GM19351 (cell line): Measurements from ENCODE around the gene MREG.

Experiments
- ATAC-seq: cut with Tn5 transposase; IDR thresholded peaks from one replicate; pipeline ENCODE4 v1.9.1; 2021; ENCODE audit warnings: mild to moderate bottlenecking, moderate library complexity; ENCODE audit not compliant: unreplicated experiment

The MREG gene, protein sequence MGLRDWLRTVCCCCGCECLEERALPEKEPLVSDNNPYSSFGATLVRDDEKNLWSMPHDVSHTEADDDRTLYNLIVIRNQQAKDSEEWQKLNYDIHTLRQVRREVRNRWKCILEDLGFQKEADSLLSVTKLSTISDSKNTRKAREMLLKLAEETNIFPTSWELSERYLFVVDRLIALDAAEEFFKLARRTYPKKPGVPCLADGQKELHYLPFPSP

DNA sequence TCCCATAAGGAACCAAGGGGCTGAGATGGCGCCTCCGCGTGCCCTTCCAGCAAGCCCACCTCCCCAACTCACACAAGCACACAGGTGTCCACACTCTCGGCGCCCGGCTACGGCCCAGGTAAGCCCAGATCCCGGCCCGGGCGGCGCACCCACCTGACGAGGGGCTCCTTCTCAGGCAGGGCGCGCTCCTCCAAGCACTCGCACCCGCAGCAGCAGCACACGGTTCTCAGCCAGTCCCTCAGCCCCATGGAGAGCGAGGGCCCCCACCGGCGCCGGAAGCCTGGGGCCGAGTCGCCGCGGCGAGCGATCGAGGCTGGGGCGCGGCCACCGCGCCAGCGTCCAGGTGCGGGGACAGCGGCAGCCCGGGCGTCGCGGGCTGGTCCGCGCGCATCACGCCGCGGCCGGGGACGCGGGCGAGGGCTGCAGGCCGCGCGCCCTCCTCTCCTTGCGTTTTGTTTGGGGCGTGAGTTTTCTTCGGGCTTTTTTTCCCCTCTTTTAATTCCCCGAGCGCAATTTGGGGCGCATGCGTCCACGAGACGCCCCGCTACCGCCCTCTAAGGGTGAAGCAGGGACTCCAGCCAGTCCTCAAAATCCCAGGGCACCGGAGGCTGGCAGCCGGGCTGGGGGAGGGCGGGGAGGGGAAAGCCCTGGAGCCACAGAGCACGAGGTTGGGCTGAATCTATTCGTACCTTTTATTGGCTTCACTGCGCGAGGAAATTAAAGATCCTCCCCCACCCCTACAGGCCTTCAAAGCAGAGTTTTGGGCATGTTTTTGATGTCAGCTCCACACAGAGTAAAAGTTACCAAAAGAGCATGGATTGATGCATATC, at the start of gene MREG:
TSS of gene MREG (minus strand) at position 472 of the 830 bp plus-strand sequence. CDS start at position 248, 224 bp downstream.
- ATAC-seq = peak; percentile 42

DNA sequence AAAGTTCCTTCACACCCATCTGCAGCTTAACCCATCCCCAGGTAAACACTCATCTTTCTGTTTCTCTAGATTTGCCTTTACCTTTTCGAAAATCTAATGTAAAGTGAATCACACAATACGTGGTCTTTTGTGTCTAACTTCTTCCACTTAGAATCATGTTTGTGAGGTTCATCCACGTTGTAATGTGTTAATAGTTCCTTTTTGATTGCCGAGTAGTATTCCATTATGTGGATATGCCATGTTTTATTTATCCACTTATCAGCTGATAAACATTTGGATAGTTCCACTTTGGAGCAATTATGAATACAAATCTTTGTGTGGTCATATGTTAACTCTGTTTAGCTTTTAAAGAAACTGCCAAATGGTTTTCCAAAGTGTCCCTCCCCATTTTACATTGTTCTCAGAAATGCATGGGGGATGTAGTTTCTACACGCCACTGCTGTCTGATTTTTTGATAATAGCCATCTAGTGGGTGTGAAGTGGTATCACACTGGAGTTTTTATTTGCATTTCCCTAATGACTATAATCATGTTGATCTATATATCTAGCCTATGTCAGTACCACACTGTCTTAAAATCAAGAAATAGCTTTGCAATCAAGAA, 46.0 kb upstream of the MREG start:
- no peak for ATAC-seq

DNA sequence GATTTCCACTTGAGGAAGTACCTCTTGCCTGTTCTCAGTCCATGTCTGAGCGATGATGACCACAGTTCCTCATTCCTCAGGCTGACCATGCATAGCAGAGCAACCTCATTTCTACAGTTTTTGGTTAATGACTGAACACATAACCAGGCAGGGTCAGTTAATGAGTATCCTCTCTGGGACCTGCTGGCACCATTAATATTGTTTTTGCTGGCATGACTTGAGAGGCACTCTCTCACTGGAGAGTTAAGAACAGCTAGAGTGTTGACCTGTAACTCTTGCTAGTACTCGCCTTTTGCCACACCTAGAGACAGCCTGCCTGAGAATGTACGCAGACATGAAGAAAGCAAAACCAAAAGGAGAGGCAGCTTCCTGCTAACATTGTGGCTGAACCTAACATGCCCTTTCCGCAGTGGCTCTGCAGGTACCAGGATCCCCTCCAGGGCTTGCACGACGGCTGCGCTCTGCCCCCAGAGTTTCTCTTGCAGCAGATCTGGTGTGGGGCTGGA, 44.4 kb upstream of the MREG start:
- ATAC-seq = peak; percentile 77

DNA sequence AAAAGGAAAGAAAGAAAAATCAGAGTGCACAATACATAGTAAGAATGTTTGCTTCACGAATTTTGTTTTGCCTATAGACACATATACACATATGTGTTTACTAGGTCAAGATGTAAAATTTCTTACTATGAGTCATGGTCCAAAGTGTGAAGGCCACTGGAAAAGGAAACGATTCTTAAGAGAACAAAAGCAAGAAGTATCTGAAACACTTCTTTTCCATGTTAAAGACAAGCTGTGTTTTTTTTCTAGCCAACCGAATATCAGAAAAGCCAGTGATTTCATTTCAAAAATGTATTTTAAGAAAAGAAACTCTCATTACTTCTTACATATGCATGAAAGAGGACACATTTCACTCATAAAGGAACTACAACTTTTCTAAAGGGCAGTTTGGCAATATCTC, 43.4 kb upstream of the MREG start:
- ATAC-seq = peak; percentile 45

DNA sequence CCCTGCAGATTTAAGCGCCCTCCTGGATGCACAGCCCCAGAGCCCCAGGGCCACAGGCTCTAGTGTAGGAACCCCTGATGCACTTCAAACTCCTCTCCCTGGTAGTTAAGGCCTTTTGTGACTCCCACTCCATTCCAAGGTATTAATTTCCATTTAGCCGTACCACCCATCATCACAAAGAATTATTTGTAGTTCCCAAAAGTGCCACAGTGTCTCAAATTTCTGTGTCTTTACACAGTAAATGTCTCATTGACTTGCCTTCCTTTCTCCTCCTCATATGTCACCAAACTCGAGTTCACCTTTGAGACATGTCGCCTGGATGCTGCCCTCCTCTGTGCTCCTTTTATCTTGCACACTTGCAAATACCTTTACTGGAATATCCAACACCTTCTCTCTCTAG, 42.3 kb upstream of the MREG start:
- ATAC-seq = no peak

DNA sequence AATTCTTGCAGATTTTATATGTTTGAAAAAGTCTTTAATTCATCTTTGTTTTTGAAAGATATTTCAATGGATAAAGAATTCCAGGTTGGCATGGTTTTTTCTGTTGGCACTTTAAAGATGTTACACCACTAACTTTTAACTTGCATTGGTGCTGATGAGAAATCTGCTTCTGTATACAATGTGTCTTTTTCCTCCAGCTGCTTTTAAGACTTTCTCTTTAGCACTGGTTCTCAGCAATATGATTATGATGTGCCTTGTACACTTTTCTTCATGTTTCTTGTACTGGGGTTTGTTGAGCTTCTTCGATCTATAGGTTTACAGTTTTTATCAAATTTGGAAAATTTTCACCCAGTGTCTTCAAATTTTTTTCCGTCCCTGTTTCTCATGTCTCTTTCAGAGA, 39.1 kb upstream of the MREG start:
- ATAC-seq = no peak

DNA sequence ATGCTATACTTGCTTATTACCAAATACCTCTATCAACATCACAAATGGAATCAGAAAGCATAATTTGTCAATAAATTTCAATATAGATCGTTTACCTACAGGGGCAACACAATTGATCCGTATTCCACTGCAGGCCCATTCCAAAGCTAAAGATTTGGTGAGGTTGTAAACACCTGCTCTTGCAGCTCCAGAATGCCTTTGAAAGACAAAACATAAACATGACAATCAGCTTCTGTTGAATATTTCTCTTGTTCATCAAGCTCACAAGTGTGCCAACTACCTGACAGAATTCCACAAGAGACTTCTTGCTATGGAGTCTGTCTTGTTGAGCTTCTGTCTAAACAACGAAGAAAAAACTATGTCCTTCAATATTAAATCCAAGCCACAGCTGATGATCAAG, 38.0 kb upstream of the MREG start:
- ATAC-seq = no peak

DNA sequence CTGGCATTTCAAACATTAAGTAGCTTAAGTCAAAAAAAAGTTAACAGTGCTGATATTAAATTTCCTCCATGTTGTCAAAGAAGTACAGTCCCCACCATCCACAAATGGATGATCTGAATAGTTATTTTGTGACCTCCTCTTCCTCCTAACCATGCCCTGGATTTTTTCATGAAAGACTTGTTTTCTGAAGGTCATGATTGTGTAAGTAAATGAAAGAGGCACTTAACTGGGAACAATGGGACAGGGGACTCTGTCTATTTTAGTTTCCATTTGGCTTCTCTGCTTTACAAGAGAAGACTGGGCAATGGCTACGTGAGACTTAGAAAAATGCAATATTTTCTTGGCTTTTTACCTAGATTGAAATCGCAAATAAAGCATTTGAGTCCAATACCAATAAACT, 36.1 kb upstream of the MREG start:
- no peak for ATAC-seq

DNA sequence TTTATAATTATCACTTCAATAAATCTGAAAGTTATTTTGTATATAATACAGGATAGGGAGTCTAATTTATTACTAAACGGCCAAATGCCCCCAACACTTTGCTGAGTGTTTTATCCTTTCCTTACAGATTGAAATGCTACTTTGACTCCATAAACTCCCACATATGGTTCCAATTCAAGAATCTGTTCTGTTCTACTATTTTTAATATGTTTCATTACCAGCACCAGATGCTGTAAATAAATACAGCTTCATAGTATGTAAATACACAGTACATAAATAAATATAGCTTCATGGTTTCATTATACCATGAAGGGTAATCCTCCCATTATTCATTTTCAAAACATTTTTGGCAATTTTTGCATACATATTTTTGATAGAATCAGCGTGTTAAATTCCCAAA, 34.0 kb upstream of the MREG start:
- no peak for ATAC-seq

DNA sequence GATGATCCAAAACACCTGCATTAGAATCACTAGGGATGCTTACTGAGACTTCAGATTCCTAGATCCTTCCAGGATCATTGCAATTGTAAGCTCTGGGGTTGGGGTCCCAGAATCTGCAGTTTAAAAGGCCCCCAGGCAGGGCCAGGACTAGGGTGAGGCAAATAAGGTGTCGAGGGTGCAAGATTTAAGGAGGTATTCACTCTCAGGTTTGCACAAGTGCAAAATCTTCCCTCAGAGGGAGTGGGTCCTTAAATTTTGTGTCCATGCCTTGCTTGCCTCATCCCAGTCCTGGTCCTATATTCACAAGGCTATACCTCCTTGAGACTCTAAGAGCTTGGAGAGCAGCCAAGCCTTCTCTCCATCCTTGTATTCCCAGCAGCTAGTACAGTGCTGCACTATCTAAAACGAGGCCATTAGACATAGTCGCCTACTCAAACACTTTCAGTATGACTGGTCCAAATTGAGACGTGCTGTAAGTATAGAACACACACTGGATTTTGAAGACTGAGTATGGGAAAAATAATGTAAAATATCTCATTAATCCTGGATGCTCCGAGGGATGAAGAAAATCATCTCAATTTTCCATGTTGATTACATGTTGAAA, 31.6 kb upstream of the MREG start:
- peak; percentile 99 for ATAC-seq

DNA sequence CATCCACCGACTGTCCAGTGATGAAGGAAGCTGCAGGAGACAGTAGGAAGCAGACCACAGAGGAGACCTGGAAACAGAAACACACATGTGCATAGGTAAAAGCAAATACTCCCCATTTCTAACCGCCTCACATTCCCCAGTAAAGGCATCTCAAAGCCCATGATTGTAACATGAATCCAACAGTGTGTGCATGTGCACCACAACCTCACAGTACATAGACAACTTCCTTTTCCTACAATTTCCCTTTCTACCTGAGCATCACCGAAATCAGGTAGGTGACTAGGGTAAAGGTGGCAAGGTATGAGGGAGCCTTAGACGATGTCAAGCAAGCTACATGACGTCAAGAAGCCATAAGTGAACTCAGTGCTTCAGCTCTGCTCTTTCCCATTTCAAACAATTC, 30.6 kb upstream of the MREG start:
- ATAC-seq = no peak

DNA sequence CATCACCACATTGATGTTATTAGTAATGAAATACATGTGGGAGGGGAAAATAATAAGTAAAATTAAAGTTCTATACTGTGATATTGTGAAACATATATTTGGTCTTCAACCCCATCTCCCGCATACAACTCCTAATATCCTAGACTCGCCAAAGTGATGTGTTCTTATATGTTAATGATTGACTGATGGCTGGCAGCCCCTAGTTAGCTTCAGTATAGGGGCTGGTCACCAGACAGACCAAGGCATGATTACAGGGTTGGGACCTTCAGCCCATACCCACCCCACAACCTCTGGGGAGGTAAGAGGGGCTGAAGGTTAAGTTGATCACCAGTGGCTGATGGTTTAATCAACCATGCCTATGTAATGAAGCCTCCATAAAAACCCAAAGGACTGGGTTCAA, 28.1 kb upstream of the MREG start:
- ATAC-seq = no peak

DNA sequence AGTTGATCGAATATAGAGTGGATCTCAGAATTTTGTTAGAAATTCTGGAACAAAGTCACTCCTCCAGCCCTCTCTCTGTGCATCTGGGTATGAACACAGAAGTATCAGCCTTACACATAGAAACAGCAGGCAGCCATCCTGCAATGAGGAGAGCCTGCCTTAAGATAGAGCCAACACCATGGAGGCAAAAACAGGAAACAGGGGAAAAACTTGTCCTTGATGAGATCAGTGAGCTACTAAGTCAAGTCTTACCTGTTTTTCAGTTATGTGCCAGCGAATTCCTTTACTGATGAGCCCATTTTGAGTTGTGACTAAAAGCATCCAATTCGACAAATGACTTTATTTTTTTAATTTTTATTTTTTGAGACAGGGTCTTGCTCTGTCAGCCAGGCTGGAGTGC, 26.6 kb upstream of the MREG start:
- ATAC-seq = no peak

DNA sequence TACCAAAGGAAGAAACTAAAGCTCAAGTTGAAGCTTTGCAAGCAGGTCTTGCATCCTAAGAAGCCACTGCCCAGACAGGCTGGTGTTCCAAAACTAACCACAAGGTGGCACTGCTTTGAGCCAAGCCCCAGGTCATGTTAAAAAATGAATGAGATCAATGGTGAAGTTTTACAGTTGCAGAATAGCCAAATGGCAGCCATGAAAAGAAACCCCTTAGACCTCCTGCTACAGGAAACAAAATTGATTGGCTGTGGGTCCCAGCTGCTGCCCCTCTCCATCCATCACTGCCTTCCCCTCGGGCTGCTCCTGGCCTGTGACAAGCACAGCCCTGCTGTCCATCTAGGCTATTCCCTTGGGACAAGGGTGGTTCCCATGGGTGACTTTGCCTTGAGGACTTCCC, 20.7 kb upstream of the MREG start:
- peak; percentile 39 for ATAC-seq

DNA sequence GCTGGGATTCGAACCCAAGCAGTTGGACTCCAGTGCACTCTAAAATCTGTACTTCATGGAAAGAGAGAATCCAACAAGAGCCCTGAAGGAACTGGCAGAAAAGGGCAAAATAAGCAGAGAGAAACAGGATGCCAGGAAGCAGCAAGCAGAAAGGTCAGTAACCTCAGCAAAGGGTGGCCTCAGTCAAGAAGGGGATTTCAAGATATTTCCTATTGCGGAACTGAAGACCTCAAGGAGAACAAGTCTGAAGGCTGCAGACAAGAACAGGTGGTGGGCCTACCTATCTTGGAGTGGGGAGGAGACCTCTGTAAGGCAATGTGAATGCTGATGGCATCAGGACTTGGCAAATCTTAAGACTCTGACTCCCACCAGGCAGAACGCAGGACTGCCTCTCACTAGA, 20.1 kb upstream of the MREG start:
- ATAC-seq = peak; percentile 20

DNA sequence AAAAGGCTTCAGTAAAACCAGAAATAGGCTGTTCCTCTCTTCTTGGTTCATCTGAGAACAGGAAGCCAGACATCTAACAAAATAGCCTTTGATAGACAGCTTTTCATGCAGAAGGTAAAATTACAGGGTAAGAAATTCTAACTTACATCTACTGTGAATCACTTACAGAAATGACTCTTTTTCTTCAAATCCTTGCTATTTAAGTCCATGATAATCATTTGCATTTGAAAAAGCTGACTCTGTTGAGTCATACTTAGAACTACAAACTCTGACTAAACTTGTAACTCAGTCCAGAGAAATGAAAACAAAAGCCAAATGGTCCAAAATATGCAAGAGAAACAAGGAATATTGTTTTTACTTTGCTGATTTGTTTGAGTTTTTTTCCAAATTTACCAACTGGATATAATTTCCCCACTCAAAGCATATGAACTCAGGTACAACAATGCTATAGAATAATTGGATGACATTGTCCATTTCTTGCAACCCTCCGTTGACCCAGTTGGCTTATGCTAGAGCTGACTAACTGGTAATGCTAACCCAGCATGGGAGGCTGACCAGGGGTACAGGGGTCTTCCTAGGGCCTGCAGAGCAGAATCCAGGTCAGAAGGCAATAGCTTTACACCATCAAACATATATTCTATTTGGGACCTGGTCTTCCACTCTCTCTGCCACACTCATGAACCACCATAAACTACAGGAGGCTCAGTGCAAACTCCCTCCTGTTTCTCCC, 18.8 kb upstream of the MREG start:
- ATAC-seq = peak; percentile 85

DNA sequence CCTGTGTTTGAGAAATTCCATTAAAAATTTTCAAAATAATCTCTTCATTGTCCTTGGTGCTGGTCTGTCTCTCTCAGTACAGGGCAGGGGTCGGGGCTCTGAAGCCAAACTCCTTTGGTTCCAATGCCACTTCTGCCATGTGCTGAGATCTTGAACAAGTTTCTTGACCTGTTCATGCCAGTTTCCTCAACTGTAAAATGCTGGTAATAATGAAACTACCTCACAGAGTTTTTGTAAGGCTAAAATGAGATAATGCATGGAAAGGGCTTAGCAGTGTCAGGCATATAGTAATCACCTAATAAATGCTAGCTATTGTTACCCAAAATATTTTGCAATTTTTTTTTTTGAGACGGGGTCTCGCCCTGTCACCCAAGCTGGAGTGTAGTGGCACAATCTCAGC, 16.9 kb upstream of the MREG start:
- no peak for ATAC-seq

DNA sequence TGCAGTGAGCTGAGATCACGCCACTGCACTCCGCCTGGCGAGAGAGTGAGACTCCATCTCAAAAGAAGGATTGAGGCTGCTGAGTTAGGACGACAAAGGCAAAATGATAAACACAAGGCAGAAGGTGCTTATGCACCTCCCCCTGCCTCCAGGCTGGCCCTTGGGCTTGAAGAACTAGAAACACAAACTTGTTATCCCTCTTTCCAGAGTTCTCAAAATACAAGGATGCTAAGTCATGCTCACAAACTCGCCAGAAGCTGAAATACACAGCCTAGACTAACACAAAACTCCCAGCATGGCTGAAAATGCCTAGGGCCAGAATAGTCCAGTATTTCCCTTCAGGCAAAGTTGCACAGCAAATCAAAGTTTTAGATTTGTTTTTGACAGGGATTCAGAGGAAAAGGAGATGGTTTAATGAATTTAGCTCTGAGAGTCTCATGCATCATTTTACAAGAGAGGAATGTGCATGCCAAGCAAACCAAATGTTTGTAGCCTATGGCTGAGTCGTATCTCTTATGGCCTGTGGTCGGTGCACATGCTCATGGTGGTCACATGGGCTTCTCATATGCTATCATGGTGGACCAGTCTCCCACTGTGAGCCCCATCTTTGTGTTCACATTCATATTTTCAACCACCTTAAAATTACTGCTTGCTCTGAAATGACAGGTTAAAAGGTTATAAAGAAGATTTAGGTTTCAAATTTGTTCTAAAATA, 16.2 kb upstream of the MREG start:
- ATAC-seq = no peak

DNA sequence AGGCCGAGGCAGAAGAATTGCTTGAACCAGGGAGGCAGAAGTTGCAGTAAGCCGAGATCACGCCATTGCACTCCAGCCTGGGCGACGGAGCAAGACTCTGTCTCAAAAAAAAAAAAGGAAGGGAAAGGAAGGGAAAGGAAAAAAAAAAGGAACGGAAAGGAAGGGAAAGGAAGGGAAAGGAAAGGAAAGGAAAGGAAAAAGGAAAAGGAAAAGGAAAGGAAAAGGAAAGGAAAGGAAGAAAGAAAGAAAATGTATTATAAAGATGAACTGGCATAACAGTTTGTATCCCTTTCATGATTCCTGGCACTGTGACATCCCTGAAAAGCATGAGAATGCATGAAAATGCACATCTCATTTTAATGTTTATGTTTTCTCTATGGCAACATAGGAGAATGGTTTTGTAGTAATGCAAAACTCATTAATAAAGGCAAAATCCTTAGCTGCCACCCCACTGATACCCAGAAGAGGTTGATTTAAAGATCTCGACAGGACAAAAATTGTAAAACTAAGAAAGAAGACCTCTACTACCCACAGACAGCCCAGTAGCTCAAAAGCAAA, 11.5 kb upstream of the MREG start:
- no peak for ATAC-seq

DNA sequence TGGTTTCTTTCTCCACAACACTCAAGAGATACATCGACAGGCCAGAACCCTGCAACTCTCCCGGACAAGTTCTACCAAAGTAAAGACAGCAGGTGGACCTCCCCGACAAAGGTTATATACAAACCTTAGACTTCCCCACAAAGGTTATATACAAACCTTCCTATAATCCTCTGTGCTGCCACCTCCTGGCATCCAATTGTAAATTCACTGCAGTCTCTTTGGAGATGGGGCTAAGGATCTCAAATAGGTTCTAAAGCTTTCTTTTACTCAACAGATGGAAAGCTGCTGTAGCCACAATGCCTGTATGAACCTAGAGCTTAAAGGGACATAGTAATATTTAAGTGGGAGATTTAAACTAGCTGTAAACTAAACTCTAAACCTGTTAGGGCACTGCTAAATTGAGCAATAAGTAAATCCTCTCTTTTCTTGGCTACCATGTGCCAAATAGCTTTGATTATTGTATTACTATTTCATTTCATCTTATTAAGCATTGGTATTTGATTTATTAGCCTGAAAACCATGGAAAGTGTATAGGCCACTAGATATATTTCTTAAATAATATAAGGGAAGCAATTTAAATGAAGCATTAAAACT, 9.8 kb upstream of the MREG start:
- ATAC-seq = peak; percentile 89
